Activated T-helper 9 cell treated with anti-CD3 and anti-CD28 coated beads, Interleukin-2, amount 50 U/mL, for 16 hours (primary cell): ENCODE data around the gene MARK3.

Experiments used
- DNase-seq: peaks from one replicate; pipeline ENCODE4 v3.0.0-alpha.2; 2020; ENCODE audit warnings: low read depth

MARK3 gene

GRCh38 chr14:103442288-103442687 lies 57.1 kb downstream of the MARK3 start:
- no peak for DNase-seq

DNA sequence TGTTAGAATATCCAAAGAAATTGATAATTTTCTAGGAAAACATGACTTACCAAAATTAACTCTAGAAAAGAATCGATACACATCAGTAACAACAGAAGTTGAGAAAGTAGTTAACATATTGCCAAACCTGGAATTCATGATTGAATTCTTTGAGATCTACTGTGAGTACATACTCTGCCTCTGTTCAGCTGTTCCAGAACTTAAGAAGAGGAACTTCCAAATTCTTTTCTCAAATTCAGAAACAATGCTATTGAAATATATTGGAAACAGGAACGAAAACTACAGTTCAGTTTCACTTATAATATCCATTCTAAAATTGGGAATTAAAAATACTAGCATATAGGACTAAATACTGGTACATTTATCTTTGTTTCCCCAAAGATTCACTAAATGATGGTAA lies 57.9 kb downstream of the MARK3 start:
- DNase-seq = no peak

- DNase-seq = no peak
Measured at GRCh38 chr14:103444837-103445524, 59.8 kb downstream of the MARK3 start.

GRCh38 chr14:103445806-103446205 lies 60.6 kb downstream of the MARK3 start:
- DNase-seq = no peak

GRCh38 chr14:103448097-103448496 lies 62.9 kb downstream of the MARK3 start:
- DNase-seq = no peak

DNA sequence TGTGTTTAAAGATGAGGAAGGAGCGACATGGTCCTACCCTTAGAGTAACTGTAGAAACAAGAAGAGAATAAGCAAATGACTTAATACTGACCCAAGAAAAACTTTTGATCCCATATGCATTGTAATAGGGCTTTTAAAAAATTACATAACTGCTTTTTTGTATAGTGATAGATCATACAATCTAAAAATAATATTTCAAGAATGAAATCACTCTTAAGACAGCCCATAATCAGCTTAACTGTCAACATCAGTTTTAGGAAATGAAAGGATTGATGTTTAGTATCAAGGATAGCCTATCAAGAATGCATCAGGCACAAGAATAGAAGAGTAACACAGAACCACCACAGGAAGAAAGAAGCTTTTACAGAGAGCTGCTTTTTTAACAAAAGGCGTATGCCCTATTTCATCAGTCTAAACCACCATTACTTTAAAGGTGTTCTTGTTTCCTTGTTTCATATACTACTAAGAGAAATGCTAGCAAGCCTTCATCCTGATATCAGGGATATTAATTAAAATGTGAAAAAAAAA lies 64.5 kb downstream of the MARK3 start:
- no peak for DNase-seq

- DNase-seq = no peak
Measured at GRCh38 chr14:103450416-103450815, 65.2 kb downstream of the MARK3 start.

DNA sequence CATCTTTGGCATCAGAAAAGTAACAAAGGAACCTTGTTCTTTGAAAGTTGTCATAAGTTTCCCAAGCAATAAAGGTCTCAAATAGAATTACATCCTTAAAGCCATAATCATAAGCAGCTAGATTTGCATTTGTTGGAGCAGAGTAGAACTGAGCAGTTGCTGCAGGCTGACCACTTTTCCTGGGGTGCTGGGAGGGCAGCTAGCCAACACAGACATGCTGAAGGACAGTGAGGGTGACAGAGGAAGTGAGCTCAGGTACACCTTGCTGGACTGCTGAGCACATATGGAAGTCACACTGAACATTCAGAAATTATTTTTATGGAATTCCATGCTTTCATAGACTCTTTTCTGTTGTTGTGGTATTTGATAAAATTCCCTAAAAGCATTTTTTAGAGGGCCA lies 66.2 kb downstream of the MARK3 start:
- no peak for DNase-seq

GRCh38 chr14:103453791-103454190 lies 68.6 kb downstream of the MARK3 start:
- DNase-seq = no peak

DNA sequence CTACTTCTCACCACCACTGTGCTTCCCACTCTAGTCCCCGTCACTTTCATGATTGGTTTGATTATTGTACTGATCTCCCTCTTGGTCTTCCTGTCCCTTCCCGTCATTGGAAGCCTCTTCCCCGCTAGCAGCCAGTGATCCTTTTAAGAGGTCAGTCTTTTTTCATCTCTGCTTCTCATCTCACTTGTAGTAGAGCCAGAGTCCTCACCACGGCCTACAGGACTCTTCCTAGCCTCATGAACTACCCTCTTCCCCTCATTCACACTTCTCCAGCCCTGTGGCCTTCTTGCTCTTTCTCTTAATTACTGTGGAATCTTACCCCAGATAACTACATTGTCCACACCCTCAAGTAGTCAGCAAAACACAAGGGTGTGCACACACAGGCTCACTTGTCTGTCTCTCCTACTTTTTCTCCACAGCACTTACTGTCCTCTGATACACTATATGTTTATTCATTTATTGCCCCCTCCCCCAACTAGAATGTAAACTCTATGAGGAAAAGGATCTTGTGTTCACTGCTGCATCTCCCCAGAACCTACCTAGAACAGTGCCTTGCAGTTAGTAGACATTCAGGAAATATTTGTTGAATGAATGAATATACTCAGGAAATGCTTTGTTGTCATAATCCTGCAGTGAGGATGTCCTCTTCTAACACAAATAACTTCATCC lies 71.1 kb downstream of the MARK3 start:
- no peak for DNase-seq

GRCh38 chr14:103460415-103460814 lies 75.2 kb downstream of the MARK3 start:
- DNase-seq = no peak

DNA sequence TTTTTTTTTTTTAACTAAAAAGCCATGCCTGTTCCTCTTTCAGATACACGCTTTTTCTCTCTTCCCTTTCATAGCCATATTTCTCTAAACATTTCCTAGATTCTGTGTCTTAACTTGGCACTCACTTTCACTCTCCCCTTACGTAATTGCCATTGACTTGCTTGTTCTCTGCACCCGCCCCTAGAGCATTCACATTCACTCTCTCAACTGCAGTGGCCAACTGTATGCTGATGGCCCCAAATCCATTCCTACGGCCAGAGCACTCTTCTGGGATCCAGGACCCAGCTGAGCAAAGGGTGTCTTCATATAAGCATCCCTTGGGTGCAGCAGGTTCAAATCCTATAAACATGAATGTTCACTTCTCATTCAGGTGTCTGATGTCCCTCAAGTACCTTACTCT lies 77.9 kb downstream of the MARK3 start:
- no peak for DNase-seq

- no peak for DNase-seq
Measured at GRCh38 chr14:103463851-103464250, 78.6 kb downstream of the MARK3 start.

DNA sequence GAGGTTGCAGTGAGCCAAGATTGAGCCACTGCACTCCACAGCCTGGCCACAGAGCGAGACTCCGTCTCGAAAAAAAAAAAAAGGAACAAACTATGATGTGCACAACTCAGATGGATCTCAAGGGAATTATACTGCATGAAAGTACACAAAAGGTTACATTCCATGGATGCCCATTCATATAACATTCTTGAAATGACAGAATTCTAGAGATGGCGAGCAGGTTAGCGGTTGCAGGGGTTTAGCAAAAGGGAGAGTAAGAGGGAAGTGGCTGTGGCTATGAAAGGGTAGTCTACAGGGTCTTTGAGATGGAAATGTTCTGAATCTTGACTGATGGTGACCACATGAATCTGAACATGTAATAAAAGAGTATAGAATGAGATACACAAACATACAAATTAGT lies 87.7 kb downstream of the MARK3 start:
- no peak for DNase-seq

DNA sequence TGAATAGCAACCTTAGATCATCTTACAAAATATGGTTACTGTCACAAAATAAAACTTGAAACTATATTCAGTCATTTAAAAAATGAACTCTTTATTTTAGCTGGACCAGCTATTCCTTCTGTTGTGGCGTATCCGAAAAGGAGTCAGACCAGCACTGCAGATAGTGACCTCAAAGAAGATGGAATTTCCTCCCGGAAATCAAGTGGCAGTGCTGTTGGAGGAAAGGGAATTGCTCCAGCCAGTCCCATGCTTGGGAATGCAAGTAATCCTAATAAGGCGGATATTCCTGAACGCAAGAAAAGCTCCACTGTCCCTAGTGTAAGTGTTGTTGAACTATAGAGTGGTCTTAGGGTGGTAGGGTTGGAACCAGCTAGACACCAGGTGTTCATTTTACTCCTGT lies 89.7 kb downstream of the MARK3 start:
- no peak for DNase-seq

GRCh38 chr14:103476065-103476464 lies 90.8 kb downstream of the MARK3 start:
- no peak for DNase-seq

DNA sequence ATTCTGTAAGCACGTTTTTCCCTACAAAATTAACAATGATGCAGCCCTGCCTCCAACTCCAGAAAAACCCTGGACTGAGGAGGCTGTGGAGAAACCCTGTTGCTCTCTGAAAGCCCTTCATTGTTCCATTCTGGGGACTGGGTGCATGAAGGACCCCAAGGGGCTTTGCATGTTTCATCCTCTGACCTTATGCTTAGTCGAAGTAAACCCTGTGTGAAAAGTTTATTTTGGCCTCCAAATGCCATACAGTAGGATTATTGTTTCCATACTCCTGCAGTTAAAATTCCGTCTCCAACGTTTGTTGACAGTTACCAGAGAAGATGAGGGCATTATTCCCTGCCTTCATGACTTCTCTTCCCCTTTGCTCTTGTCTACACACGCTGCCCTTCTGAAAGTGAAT lies 91.4 kb downstream of the MARK3 start:
- no peak for DNase-seq

- DNase-seq = no peak
Measured at GRCh38 chr14:103480595-103480994, 95.4 kb downstream of the MARK3 start.

DNA sequence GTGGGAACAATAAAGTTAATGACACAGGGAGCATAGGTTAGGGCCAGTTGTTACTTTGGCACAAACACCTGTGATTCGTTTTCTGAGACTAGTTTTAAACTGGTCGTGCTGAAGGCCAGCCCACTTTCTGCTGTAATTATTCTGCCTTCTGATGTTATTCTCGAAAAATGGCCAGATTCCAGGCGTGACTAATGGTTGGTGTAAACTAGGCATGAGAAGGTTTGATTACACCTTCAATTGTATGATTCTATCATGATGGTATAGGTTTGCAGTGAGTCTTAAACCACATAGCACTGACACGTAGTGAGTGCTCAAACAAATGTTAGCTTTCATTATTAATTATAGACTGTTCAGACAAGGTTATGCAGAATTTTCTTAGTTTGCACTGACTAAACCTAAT lies 98.4 kb downstream of the MARK3 start:
- no peak for DNase-seq

DNA sequence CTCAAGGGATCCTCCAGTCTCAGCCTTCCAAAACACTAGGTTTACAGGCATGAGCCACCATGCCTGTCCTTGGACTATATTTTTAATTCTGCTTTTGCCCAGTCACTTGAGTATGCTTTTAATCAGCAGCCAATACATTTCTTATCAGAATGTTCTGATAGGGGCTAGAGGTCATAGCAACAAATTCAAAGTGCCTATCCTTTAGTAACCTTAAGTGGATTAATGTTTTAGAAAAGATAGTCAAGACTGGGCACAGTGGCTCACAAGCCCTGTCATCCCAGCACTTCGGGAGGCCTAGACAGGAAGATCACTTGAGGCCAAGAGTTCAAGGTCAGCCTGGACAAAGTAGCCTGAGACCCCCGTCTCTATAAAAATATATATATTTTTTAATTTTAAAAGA lies 100.3 kb downstream of the MARK3 start:
- DNase-seq = no peak

DNA sequence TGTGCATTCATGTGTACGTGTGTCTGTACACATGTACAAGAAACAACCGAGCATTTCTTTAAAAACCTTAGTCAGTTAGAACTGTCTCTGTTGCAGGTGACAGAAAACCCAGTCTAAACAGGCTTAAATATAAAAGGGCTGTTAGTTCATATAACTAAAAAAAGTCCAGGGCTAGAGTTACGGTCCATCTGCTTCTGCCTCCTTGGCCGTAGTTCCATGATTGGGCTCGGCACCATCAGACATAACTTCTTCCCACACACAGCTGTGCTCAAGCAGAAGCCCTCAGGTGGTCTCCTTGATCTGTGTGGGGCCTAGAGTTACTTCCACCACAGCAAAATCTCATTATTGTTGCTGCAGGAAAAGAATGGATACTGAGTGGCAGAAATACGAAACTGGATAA lies 102.9 kb downstream of the MARK3 start:
- DNase-seq = no peak

- DNase-seq = no peak
Measured at GRCh38 chr14:103488960-103489359, 103.7 kb downstream of the MARK3 start.

DNA sequence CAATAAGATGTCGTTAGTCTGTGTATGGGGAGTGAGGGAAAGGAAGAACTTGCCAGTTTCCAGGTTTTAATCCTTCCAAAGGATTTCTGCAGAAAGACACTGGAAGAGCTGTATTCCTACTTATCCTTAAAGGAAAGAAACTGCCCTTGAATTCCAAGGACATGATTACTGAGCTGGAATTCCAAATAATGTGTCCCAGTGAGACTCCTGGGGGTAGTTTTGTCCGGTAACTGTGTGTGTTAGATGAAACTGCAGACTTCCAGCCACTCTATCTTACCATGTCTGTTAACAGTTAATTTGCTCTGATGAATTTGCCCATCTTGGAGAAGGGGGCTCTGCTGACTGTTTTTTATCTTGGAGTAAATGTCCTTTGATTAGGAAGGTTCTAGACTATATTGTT lies 104.4 kb downstream of the MARK3 start:
- no peak for DNase-seq

GRCh38 chr14:103491691-103492090 lies 106.5 kb downstream of the MARK3 start:
- DNase-seq = no peak
